Right lobe of liver (tissue), 4 donors: ENCODE data around the gene GALNT2.

Experiments
- POLR2A ChIP-seq: fragments of 450-650 bp; IDR thresholded peaks from one replicate; pipeline ENCODE4 v1.6.1; 2017; ENCODE audit warnings: antibody characterized with exemption, mild to moderate bottlenecking
- TF ChIP-seq, protein P1 (sequence below), 4 donors: fragments of 200-600 bp in 3 of 4; fragments of 450-650 bp in 1 of 4; IDR thresholded peaks; one replicate each; pipeline versions ENCODE4 v1.5.1 to v1.8.0; 2016 to 2022; ENCODE audit warnings: antibody characterized with exemption in 4 of 4, mild to moderate bottlenecking in 2 of 4
- donor health status: DM: no; HTN: no; CAD: no.
- donor health status: DM: no; HTN: no; CAD: no.
- donor health status: DM: no; HTN: yes; CAD: no.

DNA sequence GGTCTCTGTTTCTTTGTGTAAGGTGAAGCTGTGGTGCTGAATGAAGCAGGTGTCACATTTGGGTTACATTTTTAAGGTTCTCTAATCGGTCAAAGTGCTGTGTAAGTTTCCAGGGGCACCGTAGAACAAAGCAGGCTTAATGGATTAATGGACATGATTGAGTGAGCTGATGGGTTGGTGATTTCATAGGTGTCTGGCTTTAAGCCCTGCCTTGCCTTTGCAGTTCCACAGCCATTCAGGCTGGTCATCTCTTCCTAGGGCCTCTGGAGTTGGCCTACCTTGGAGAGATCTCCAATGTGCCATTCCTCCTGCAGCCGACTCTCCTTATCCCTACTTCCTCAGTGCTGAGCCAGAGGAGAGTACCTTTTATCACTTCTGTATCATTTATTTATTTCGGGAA lies 15.2 kb downstream of the GALNT2 start:
- TF ChIP-seq, protein P1, sequence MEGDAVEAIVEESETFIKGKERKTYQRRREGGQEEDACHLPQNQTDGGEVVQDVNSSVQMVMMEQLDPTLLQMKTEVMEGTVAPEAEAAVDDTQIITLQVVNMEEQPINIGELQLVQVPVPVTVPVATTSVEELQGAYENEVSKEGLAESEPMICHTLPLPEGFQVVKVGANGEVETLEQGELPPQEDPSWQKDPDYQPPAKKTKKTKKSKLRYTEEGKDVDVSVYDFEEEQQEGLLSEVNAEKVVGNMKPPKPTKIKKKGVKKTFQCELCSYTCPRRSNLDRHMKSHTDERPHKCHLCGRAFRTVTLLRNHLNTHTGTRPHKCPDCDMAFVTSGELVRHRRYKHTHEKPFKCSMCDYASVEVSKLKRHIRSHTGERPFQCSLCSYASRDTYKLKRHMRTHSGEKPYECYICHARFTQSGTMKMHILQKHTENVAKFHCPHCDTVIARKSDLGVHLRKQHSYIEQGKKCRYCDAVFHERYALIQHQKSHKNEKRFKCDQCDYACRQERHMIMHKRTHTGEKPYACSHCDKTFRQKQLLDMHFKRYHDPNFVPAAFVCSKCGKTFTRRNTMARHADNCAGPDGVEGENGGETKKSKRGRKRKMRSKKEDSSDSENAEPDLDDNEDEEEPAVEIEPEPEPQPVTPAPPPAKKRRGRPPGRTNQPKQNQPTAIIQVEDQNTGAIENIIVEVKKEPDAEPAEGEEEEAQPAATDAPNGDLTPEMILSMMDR (IDR thresholded peaks at IDR 0.05): no peak
- no peak for TF ChIP-seq POLR2A
